Parathyroid adenoma (tissue), 2 donors: ENCODE data around the gene ABCD3.

Experiments used
- H2AFZ ChIP-seq: fragments of 300-600 bp; sonication (generic); one replicate; pipeline ENCODE4 v1.7.0; 2017; ENCODE audit warnings: antibody characterized with exemption, mild to moderate bottlenecking
- H3K27ac ChIP-seq: fragments of 300-600 bp; sonication (generic); one replicate; pipeline ENCODE4 v1.7.0; 2017
- H3K27me3 ChIP-seq: fragments of 300-600 bp; sonication (generic); one replicate; pipeline ENCODE4 v1.7.0; 2017; ENCODE audit warnings: low read length; ENCODE audit not compliant: control insufficient read depth, insufficient read depth
- H3K36me3 ChIP-seq: fragments of 300-600 bp; sonication (generic); one replicate; pipeline ENCODE4 v1.7.0; 2017; ENCODE audit warnings: low read length; ENCODE audit not compliant: control insufficient read depth, insufficient read depth
- H3K4me1 ChIP-seq: fragments of 300-600 bp; sonication (generic); one replicate; pipeline ENCODE4 v1.7.0; 2017; ENCODE audit warnings: control low read depth
- H3K4me2 ChIP-seq: fragments of 300-600 bp; sonication (generic); one replicate; pipeline ENCODE4 v1.7.0; 2017; ENCODE audit warnings: low read length
- H3K4me3 ChIP-seq: fragments of 300-600 bp; sonication (generic); one replicate; pipeline ENCODE4 v1.7.0; 2017; ENCODE audit warnings: low read depth, low read length
- H3K79me2 ChIP-seq: fragments of 300-600 bp; sonication (generic); one replicate; pipeline ENCODE4 v1.7.0; 2017; ENCODE audit warnings: control low read depth
- H3K9ac ChIP-seq: fragments of 300-600 bp; sonication (generic); one replicate; pipeline ENCODE4 v1.7.0; 2017; ENCODE audit warnings: mild to moderate bottlenecking
- H3K9me3 ChIP-seq: fragments of 300-600 bp; sonication (generic); one replicate; pipeline ENCODE4 v1.7.0; 2017; ENCODE audit warnings: low read length; ENCODE audit not compliant: control insufficient read depth
- TF ChIP-seq, protein P1 (sequence below): fragments of 300-600 bp; sonication (generic); IDR thresholded peaks from one replicate; pipeline ENCODE4 v1.7.0; 2017; ENCODE audit warnings: antibody characterized with exemption, mild to moderate bottlenecking
- donor health status: primary hyperparathyroidism.

ABCD3 gene

DNA sequence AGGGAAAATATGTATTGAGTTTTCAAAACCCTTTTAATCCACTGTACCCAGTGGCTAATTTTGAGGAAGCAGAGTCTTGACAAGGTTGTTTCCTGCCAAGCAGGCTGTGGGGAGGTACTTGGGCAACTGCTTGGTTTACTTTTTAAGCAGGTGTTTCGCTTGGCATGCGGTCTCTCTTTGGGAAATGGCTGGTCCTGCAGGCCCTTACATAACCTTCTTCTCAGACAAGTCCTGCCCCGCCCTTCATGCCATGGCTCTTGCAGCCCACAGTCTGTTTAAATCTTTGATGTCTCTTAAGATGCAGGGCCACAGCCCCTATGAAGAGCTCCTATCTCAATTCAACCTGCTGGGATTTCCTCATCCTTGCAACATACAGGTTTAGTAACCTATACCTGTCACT lies 36.0 kb upstream of the ABCD3 start:
- Histone ChIP-seq H3K4me3 (no peak overlapping the region), H3K9ac (no peak overlapping the region), H2AFZ (no peak overlapping the region), H3K27ac (no peak overlapping the region), H3K36me3 (no peaks in the 10 kb centered on the region), H3K4me1 (no peaks in the 10 kb centered on the region), H3K27me3 (no peaks in the 10 kb centered on the region), H3K4me2 (no peak overlapping the region), H3K9me3 (no peaks in the 10 kb centered on the region), H3K79me2 (no peaks in the 10 kb centered on the region)
- TF ChIP-seq, protein P1, sequence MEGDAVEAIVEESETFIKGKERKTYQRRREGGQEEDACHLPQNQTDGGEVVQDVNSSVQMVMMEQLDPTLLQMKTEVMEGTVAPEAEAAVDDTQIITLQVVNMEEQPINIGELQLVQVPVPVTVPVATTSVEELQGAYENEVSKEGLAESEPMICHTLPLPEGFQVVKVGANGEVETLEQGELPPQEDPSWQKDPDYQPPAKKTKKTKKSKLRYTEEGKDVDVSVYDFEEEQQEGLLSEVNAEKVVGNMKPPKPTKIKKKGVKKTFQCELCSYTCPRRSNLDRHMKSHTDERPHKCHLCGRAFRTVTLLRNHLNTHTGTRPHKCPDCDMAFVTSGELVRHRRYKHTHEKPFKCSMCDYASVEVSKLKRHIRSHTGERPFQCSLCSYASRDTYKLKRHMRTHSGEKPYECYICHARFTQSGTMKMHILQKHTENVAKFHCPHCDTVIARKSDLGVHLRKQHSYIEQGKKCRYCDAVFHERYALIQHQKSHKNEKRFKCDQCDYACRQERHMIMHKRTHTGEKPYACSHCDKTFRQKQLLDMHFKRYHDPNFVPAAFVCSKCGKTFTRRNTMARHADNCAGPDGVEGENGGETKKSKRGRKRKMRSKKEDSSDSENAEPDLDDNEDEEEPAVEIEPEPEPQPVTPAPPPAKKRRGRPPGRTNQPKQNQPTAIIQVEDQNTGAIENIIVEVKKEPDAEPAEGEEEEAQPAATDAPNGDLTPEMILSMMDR: no peak

DNA sequence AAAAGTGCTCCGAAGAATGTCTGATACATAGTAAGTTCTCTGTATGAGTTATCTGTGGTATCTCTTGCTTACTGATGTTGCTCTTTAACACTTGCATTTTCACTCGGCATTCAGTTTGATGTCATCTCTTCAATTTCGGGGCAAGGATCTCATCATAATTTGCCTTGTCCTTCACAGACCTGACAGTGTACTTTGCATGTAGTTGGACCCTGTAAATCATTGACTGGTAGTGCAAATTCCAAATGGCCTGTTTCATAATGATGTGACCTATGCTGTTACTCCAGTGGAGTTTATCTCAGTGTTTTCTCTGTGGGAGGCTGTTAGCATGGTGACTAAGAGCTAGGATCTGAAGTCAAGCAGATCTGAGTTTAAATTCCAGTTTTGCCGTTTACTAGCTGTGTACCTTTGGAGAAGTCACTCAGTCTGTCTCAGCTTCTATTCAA lies 34.2 kb upstream of the ABCD3 start:
- no peak overlapping the region for H3K9ac ChIP-seq
- no peak overlapping the region for H3K4me2 ChIP-seq
- no peaks in the 10 kb centered on the region for H3K79me2 ChIP-seq
- H3K4me3 ChIP-seq: no peak overlapping the region
- no peak overlapping the region for H3K27ac ChIP-seq
- H3K36me3 ChIP-seq: no peaks in the 10 kb centered on the region
- no peak overlapping the region for H2AFZ ChIP-seq
- no peaks in the 10 kb centered on the region for H3K4me1 ChIP-seq
- no peaks in the 10 kb centered on the region for H3K9me3 ChIP-seq
- TF ChIP-seq, protein P1: no peak
- H3K27me3 ChIP-seq: no peaks in the 10 kb centered on the region

DNA sequence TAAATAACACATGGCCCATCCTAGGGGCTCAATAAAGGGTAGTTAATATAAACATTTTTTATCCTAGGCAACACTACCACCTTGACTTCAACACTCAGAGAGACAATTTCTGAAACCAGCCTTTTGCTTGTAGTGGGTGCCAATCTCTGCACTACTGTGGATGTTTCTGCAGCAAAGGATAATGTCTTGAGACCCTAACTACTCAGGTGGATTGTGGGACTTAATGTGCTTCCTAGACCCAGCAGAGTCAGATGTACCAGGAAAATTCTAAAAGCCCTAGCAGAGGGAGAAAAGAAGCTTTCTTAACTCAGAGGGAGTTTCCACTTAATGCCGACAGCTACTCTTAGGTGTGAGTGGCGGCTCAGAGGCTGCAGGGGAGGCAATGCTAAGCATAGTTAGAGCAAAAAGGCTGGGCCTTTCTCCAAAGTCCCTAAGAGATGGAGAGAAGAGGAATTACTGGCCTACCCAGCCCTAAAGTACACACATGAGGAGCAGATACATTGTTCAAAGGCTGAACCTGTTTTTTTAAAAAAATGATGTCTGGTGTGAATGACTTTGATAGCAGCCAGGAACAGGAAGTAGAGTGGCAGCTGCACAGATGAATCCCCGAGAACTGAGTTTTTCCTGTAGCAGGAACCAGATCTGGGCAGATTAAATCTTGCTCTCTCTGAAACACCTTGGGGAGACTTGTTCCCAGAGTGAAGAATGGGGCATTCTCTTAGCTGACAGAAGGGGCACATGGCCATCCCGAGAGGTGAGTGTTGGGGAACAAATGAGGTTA lies 33.5 kb upstream of the ABCD3 start:
- Histone ChIP-seq H3K4me2 (no peak overlapping the region), H3K4me1 (no peaks in the 10 kb centered on the region), H3K27ac (no peak overlapping the region), H3K36me3 (no peaks in the 10 kb centered on the region), H2AFZ (peak overlapping the region; percentile 42), H3K9ac (no peak overlapping the region), H3K79me2 (no peaks in the 10 kb centered on the region), H3K27me3 (no peaks in the 10 kb centered on the region), H3K4me3 (no peak overlapping the region), H3K9me3 (no peaks in the 10 kb centered on the region)
- TF ChIP-seq, protein P1: no peak

DNA sequence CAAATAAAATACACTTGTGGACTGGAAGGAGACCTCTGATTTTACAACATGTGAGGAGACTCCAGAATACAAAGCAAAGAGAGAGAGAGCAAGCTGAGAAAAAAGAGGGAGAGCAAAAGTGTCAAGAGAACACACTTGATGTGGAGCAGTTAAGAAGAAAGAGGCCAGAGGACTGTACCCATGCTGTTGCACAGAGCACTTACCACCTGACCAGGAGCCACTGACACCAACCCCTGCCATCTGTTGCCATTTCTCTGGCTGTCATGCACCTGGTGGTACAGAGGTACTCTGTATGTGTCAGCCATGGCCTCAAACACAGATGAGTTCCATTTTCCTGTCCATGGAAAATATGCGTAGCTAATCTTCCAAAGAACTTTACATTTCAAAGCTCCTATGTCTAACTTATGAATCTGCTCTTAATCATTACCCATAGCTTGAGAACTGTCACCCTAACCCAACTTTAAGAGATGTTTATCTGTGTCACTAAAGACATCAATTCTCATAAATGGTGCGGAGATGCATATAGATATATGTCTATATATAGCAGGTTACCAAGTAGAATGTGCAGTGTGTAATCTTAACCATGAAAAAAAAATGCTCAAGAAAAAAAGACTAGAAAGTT lies 32.8 kb upstream of the ABCD3 start:
- TF ChIP-seq, protein P1: no peak
- Histone ChIP-seq H3K9ac (no peak overlapping the region), H3K27ac (no peak overlapping the region), H3K27me3 (no peaks in the 10 kb centered on the region), H3K4me3 (no peak overlapping the region), H3K9me3 (no peaks in the 10 kb centered on the region), H3K4me1 (no peaks in the 10 kb centered on the region), H3K4me2 (no peak overlapping the region), H3K36me3 (no peaks in the 10 kb centered on the region), H3K79me2 (no peaks in the 10 kb centered on the region), H2AFZ (no peak overlapping the region)
